ENCODE results near the gene CYP4V2.

DNA sequence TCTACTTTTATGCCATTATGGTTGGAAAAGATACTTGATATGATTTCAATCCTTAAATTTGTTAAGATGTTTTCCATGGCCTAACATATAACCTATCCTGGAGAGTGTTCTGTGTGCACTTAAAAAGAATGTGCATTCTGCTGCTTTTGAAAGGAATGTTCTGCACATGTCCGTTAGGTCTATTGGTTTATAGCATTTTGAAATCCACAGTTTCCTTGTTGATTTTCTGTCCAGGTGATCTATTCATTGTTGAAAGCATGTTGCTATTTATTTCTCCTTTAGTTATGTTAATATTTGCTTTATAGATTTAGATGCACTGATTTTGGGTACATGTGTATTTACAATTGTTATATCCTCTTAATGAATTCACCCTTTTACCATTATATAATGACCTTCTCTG is 30.3 kb downstream of the CYP4V2 start:
- no peak for TF ChIP-seq GATA2 (IDR thresholded peaks at IDR 0.05; ENCODE audit: low read depth, low read length)
- TF ChIP-seq GATA3 (IDR thresholded peaks at IDR 0.05; ENCODE audit: low read depth, low read length), result no peak

All from SH-SY5Y (cell line).